Retinal pigment epithelial cell (primary cell): ENCODE data around the gene JAZF1.

Experiments used
- DNase-seq: peaks from one replicate; pipeline ENCODE4 v3.0.0-alpha.2; 2010; ENCODE audit warnings: low read depth
- H3K4me3 ChIP-seq: 2 replicates; pipeline ENCODE4 v1.5.1; 2011; ENCODE audit warnings: mild to moderate bottlenecking, low read length, control low read depth, moderate library complexity
- TF ChIP-seq, protein P1 (sequence below): conservative IDR thresholded peaks from 2 replicates; pipeline ENCODE4 v1.5.1; 2011; ENCODE audit warnings: low read depth, low read length, control low read depth, inconsistent platforms

The JAZF1 gene

GRCh38 chr7:27961255-27961654, 219.3 kb downstream of the JAZF1 start:
- TF ChIP-seq, protein P1, sequence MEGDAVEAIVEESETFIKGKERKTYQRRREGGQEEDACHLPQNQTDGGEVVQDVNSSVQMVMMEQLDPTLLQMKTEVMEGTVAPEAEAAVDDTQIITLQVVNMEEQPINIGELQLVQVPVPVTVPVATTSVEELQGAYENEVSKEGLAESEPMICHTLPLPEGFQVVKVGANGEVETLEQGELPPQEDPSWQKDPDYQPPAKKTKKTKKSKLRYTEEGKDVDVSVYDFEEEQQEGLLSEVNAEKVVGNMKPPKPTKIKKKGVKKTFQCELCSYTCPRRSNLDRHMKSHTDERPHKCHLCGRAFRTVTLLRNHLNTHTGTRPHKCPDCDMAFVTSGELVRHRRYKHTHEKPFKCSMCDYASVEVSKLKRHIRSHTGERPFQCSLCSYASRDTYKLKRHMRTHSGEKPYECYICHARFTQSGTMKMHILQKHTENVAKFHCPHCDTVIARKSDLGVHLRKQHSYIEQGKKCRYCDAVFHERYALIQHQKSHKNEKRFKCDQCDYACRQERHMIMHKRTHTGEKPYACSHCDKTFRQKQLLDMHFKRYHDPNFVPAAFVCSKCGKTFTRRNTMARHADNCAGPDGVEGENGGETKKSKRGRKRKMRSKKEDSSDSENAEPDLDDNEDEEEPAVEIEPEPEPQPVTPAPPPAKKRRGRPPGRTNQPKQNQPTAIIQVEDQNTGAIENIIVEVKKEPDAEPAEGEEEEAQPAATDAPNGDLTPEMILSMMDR: no peak
- no peak overlapping the region for H3K4me3 ChIP-seq
- no peak for DNase-seq

DNA sequence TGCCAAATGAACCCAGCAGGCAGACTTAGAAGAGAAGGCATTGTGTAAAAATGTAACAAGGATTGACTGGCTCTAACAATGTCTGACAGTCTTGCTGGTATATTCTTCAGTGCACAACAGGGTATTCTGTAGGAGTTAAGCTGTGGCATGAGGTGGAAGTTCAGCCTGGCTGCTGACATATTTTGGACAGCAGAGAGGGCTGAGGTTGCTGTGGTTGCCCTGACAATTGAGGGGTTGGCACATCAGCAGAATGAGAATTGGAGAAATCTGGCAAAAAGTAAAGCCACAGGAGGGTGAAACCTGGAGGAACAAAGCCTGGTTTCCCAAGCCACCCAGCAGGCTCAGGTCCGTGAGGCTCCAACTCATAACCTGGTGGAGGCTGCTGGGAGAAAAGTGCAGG, 220.2 kb downstream of the JAZF1 start:
- TF ChIP-seq, protein P1: no peak
- DNase-seq: no peak
- no peak overlapping the region for H3K4me3 ChIP-seq

DNA sequence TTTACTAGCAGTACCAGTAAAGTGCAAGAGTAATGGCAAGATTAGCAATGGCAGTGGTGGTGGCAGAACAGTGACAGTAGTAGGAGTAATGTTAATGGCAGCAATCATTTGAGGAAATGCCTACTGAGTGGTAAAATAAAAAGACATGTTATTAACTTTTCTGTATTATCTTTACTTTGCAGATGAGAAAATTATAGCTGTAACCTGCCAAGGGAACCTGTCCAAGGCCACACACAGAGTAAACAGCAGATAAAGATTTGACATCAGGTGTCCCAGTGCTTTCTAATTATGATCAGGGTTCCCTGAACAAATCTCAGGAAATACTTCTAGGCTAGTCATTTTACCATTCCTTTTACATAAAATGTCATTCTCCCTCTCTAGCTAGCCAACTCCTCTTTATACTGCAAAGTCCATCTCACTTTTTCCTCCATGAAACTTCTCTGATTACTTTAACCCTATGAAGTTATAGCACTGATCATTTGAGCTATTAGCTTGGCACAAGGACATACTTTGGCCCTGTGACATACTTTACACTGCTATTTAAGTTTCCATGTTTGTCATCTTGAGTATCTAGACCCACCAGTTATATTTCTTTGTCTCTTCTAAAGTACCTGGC, 221.6 kb downstream of the JAZF1 start:
- TF ChIP-seq, protein P1: no peak
- no peak for DNase-seq
- H3K4me3 ChIP-seq: no peak overlapping the region

- TF ChIP-seq, protein P1: no peak
- no peak for DNase-seq
- no peak overlapping the region for H3K4me3 ChIP-seq
Measured at GRCh38 chr7:27955596-27955995, 225.0 kb downstream of the JAZF1 start.

GRCh38 chr7:27955011-27955410, 225.6 kb downstream of the JAZF1 start:
- no peak for DNase-seq
- TF ChIP-seq, protein P1: no peak
- H3K4me3 ChIP-seq: no peak overlapping the region

GRCh38 chr7:27953777-27954176, 226.8 kb downstream of the JAZF1 start:
- TF ChIP-seq, protein P1: no peak
- no peak for DNase-seq
- H3K4me3 ChIP-seq: no peak overlapping the region

- TF ChIP-seq, protein P1: no peak
- no peak overlapping the region for H3K4me3 ChIP-seq
- DNase-seq: no peak
Measured at GRCh38 chr7:27953361-27953760, 227.2 kb downstream of the JAZF1 start.
